HEK293T (cell line): ENCODE results near the gene KIAA1217.
"Not testable (repeated sequence)": the region's sequence is repeated elsewhere in the genome, so short reads cannot be mapped to it uniquely, and the experiment has no call there.

ENCODE experiments used
- ARNT ChIP-seq: fragments of 450-650 bp; IDR thresholded peaks from 2 replicates; pipeline ENCODE4 v1.6.1; 2017; ENCODE audit warnings: mild to moderate bottlenecking
- BHLHE40 ChIP-seq: fragments of 450-650 bp; IDR thresholded peaks from 2 replicates; pipeline ENCODE4 v1.6.1; 2016; ENCODE audit warnings: mild to moderate bottlenecking, moderate library complexity, borderline replicate concordance
- CTBP1 ChIP-seq: fragments of 450-650 bp; IDR thresholded peaks from 2 replicates; pipeline ENCODE4 v1.6.1; 2016; ENCODE audit warnings: borderline replicate concordance
- ELF4 ChIP-seq: fragments of 450-650 bp; IDR thresholded peaks from 2 replicates; pipeline ENCODE4 v1.6.1; 2017; ENCODE audit warnings: antibody characterized with exemption
- FOXA1 ChIP-seq: fragments of 450-650 bp; IDR thresholded peaks from 2 replicates; pipeline ENCODE4 v1.6.1; 2016; ENCODE audit warnings: mild to moderate bottlenecking
- FOXM1 ChIP-seq: fragments of 450-650 bp; IDR thresholded peaks from 2 replicates; pipeline ENCODE4 v1.6.1; 2017; ENCODE audit warnings: mild to moderate bottlenecking, borderline replicate concordance
- HDGF ChIP-seq: fragments of 450-650 bp; IDR thresholded peaks from 2 replicates; pipeline ENCODE4 v1.6.1; 2017; ENCODE audit warnings: antibody characterized with exemption, borderline replicate concordance
- L3MBTL2 ChIP-seq: fragments of 450-650 bp; conservative IDR thresholded peaks from 2 replicates; pipeline ENCODE4 v1.6.1; 2016; ENCODE audit warnings: mild to moderate bottlenecking
- NFRKB ChIP-seq: fragments of 450-650 bp; IDR thresholded peaks from 2 replicates; pipeline ENCODE4 v1.6.1; 2016; ENCODE audit warnings: mild to moderate bottlenecking, moderate library complexity
- SP1 ChIP-seq: fragments of 450-650 bp; IDR thresholded peaks from 2 replicates; pipeline ENCODE4 v1.6.1; 2017
- SUZ12 ChIP-seq: fragments of 450-650 bp; IDR thresholded peaks from 2 replicates; pipeline ENCODE4 v1.6.1; 2016; ENCODE audit warnings: mild to moderate bottlenecking
- TARDBP ChIP-seq: fragments of 450-650 bp; IDR thresholded peaks from 2 replicates; pipeline ENCODE4 v1.6.1; 2016
- ZNF384 ChIP-seq: fragments of 450-650 bp; IDR thresholded peaks from 2 replicates; pipeline ENCODE4 v1.6.1; 2016
- TF ChIP-seq, protein P1 (sequence below): fragments of 450-650 bp; IDR thresholded peaks from 2 replicates; pipeline ENCODE4 v1.6.1; 2016

DNA sequence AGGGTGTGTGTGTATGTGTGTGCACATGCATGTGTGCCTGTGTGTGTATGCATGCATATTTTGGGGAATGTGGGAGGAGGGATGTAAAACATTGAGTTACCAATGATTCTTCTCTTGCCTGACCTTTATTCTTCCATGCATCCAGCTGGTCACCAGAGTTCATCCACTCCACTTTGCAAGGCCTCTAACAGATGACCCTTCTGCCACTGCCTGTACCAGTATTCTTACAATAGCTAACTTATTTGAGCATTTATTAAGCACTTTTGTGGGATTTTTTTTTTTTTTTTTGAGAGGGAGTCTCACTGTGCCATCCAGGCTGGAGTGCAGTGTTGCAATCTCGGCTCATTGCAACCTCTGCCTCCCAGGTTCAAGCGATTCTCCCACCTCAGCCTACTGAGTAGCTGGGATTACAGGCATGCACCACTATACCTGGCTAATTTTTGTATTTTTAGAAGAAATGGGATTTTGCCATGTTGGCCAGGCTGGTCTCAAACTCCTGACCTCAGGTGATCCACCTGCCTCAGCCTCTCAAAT, 233.8 kb downstream of the KIAA1217 start:
- TF ChIP-seq SUZ12, ELF4, TARDBP, L3MBTL2, BHLHE40, ZNF384, FOXA1, HDGF, CTBP1, ARNT, FOXM1, NFRKB, SP1: not testable (repeated sequence)
- TF ChIP-seq, protein P1, sequence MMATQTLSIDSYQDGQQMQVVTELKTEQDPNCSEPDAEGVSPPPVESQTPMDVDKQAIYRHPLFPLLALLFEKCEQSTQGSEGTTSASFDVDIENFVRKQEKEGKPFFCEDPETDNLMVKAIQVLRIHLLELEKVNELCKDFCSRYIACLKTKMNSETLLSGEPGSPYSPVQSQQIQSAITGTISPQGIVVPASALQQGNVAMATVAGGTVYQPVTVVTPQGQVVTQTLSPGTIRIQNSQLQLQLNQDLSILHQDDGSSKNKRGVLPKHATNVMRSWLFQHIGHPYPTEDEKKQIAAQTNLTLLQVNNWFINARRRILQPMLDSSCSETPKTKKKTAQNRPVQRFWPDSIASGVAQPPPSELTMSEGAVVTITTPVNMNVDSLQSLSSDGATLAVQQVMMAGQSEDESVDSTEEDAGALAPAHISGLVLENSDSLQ: not testable (repeated sequence)
